KMS-11 (cell line): Measurements from ENCODE around the gene TPST1.

Experiments
- H2AFZ ChIP-seq: fragments of 200-600 bp; sonication (generic); 2 replicates; pipeline ENCODE4 v1.6.1; 2016; ENCODE audit warnings: antibody characterized with exemption, mixed run types, low read depth
- H3K27ac ChIP-seq: fragments of 200-600 bp; sonication (generic); 2 replicates; pipeline ENCODE4 v1.6.1; 2016; ENCODE audit warnings: mild to moderate bottlenecking, mixed run types
- H3K27me3 ChIP-seq: fragments of 200-600 bp; sonication (generic); 2 replicates; pipeline ENCODE4 v1.6.1; 2017; ENCODE audit warnings: mild to moderate bottlenecking, low read depth, mixed run types, moderate library complexity; ENCODE audit not compliant: insufficient read depth
- H3K36me3 ChIP-seq: fragments of 200-600 bp; sonication (generic); 2 replicates; pipeline ENCODE4 v1.6.1; 2017; ENCODE audit warnings: mild to moderate bottlenecking, mixed run types; ENCODE audit not compliant: insufficient read depth
- H3K4me1 ChIP-seq: fragments of 200-600 bp; sonication (generic); 2 replicates; pipeline ENCODE4 v1.6.1; 2016; ENCODE audit warnings: mild to moderate bottlenecking, low read depth, mixed run types; ENCODE audit not compliant: poor library complexity, severe bottlenecking
- H3K4me2 ChIP-seq: fragments of 200-600 bp; sonication (generic); 2 replicates; pipeline ENCODE4 v1.7.0; 2016; ENCODE audit warnings: mild to moderate bottlenecking, mixed run types
- H3K4me3 ChIP-seq: fragments of 200-600 bp; sonication (generic); IDR thresholded peaks from 2 replicates; pipeline ENCODE4 v1.6.1; 2017; ENCODE audit warnings: low read depth, low read length, mixed read lengths; ENCODE audit not compliant: insufficient read depth
- H3K79me2 ChIP-seq: fragments of 200-600 bp; sonication (generic); 2 replicates; pipeline ENCODE4 v1.6.1; 2016; ENCODE audit warnings: low read depth, mixed run types; ENCODE audit not compliant: insufficient read depth
- H3K9ac ChIP-seq: fragments of 200-600 bp; sonication (generic); 2 replicates; pipeline ENCODE4 v1.6.1; 2016; ENCODE audit warnings: mild to moderate bottlenecking, mixed run types
- H4K20me1 ChIP-seq: fragments of 200-600 bp; sonication (generic); 2 replicates; pipeline ENCODE4 v1.6.1; 2016; ENCODE audit warnings: mild to moderate bottlenecking, mixed run types; ENCODE audit not compliant: insufficient read depth
- TF ChIP-seq, protein P1 (sequence below): fragments of 200-600 bp; sonication (generic); conservative IDR thresholded peaks from 2 replicates; pipeline ENCODE4 v1.6.1; 2017; ENCODE audit warnings: low read depth, mild to moderate bottlenecking, antibody characterized with exemption, low read length, moderate library complexity, mixed read lengths

Gene TPST1

DNA sequence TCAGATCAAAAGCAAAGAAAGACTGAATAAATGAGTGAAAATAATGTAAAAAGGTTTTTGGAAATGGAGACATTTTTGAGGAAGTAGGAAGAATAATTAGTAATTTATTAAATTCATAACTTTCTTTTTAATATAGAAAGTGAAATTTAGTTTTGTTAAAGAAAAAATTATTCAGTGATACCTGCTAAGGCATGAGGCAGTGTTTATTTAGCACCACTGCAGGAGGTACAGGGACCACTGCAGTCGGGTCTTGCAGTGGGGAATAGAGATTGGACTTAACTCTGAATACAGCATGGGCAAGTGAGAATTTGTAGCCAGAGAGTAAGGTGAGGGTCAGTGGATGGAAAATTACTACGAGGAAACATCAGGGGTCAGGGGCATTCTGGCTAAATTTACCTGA is 39.9 kb downstream of the TPST1 start:
- H2AFZ ChIP-seq, result no peak overlapping the region
- no peak overlapping the region for H3K27ac ChIP-seq
- H3K4me3 ChIP-seq, result no peak overlapping the region

DNA sequence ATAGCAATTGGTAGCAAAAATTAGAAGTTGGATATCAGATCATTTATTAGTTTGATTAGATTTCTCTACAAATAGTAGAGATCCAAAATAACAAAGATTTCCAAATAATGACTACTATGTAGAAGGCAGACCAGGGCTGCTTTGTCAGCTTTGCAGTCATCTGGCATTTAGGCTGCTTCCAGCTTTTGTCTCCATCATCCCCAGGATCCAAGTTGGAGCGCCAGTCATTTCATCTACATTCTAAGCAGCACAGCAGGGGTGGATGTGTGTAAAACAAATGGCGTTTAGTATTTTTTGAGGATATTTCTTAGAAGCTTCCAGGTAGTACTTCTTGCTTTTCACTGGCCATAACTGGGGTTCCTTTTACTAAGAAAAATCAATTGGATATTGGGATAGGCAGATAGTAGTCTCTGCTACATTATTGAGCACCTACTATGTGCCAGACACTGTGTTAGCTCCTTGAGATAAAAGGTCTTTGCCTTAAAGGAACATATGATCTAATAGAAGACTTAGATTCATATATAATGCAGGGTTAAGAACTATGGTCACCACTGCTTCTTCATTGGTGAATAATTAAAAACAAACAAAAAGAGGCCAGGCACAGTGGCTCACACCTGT is 41.5 kb downstream of the TPST1 start:
- no peaks in the 10 kb centered on the region for H3K36me3 ChIP-seq
- no peak overlapping the region for H3K27ac ChIP-seq
- peaks cover 20% of the 10 kb centered on the region; the same call in 1 of the 2 replicates for H3K79me2 ChIP-seq
- TF ChIP-seq, protein P1, sequence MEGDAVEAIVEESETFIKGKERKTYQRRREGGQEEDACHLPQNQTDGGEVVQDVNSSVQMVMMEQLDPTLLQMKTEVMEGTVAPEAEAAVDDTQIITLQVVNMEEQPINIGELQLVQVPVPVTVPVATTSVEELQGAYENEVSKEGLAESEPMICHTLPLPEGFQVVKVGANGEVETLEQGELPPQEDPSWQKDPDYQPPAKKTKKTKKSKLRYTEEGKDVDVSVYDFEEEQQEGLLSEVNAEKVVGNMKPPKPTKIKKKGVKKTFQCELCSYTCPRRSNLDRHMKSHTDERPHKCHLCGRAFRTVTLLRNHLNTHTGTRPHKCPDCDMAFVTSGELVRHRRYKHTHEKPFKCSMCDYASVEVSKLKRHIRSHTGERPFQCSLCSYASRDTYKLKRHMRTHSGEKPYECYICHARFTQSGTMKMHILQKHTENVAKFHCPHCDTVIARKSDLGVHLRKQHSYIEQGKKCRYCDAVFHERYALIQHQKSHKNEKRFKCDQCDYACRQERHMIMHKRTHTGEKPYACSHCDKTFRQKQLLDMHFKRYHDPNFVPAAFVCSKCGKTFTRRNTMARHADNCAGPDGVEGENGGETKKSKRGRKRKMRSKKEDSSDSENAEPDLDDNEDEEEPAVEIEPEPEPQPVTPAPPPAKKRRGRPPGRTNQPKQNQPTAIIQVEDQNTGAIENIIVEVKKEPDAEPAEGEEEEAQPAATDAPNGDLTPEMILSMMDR, result no peak
- H3K4me1 ChIP-seq, result peaks cover 22% of the 10 kb centered on the region
- no peak overlapping the region for H2AFZ ChIP-seq
- no peak overlapping the region for H3K4me2 ChIP-seq
- no peak overlapping the region for H3K4me3 ChIP-seq
- peaks cover 4% of the 10 kb centered on the region; the same call in 1 of the 2 replicates for H4K20me1 ChIP-seq
- no peaks in the 10 kb centered on the region for H3K27me3 ChIP-seq
- H3K9ac ChIP-seq, result no peak overlapping the region

More for the DNA sequence above, 39.9 kb downstream of the TPST1 start:
- H3K79me2 ChIP-seq, result peaks cover 28% of the 10 kb centered on the region; the same call in 1 of the 2 replicates
- H3K4me1 ChIP-seq, result peaks cover 15% of the 10 kb centered on the region
- no peaks in the 10 kb centered on the region for H3K27me3 ChIP-seq
- TF ChIP-seq, protein P1, result no peak
- no peak overlapping the region for H3K9ac ChIP-seq
- peaks cover 6% of the 10 kb centered on the region; the same call in 1 of the 2 replicates for H3K36me3 ChIP-seq
- no peak overlapping the region for H3K4me2 ChIP-seq
- no peaks in the 10 kb centered on the region for H4K20me1 ChIP-seq

GRCh38 chr7:66247380-66248078 is 42.4 kb downstream of the TPST1 start:
- Histone ChIP-seq H2AFZ (no peak overlapping the region), H3K4me1 (peaks cover 22% of the 10 kb centered on the region), H3K4me3 (no peak overlapping the region), H4K20me1 (peaks cover 4% of the 10 kb centered on the region; the same call in 1 of the 2 replicates), H3K79me2 (peaks cover 20% of the 10 kb centered on the region; the same call in 1 of the 2 replicates), H3K27me3 (no peaks in the 10 kb centered on the region), H3K27ac (no peak overlapping the region), H3K4me2 (no peak overlapping the region), H3K9ac (no peak overlapping the region), H3K36me3 (no peaks in the 10 kb centered on the region)
- TF ChIP-seq, protein P1, result no peak

DNA sequence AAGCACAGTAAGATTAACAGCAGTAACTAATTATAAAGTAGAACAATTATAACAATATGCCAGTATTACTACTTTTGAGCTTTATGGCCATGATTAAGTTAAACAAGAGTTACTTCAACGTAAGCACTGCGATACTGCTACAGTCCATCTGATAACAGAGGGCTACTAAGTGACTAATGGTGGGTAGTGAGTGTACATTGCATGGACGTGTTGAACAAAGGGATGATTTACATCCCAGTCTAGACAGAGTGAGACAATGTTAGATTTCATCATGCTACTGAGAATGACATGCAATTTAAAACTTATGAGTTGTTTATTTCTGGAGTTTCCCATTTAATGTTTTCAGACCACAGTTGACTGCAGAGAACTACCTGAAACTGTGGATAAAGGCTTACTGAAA is 45.6 kb downstream of the TPST1 start:
- Histone ChIP-seq H3K36me3 (no peaks in the 10 kb centered on the region), H3K4me2 (no peak overlapping the region), H2AFZ (no peak overlapping the region), H3K27me3 (no peaks in the 10 kb centered on the region), H3K4me3 (no peak overlapping the region), H3K9ac (no peak overlapping the region), H4K20me1 (peaks cover 4% of the 10 kb centered on the region; the same call in 1 of the 2 replicates), H3K27ac (no peak overlapping the region), H3K79me2 (peaks cover 26% of the 10 kb centered on the region; the same call in 1 of the 2 replicates), H3K4me1 (peaks cover 16% of the 10 kb centered on the region)
- TF ChIP-seq, protein P1, result no peak
